Activated B cell treated with CpG ODN at 0.5 μM for 24 hours (primary cell): ENCODE results near the gene KCNMA1. TPM values are rescaled to one million over a fixed set of nuclear protein-coding genes. Genes with fewer than 3 reads are reported as not detected.

Experiments
- ATAC-seq: fragments of 200-7000 bp; cut with Tn5 transposase; one replicate; pipeline ENCODE4 v1.10.0; 2021; ENCODE audit warnings: low read depth, mild to moderate bottlenecking, moderate library complexity
- CTCF ChIA-PET: fragments of 350-600 bp; sonication (Branson Sonifier 250); formaldehyde crosslinking; loops from one replicate; lab custom pipeline; 2021; ENCODE audit warnings: antibody characterized with exemption; lab: Charles Lee
- POLR2A ChIA-PET: fragments of 350-600 bp; sonication (Branson Sonifier 250); formaldehyde crosslinking; loops from one replicate; lab custom pipeline; 2021; ENCODE audit warnings: antibody characterized with exemption; lab: Charles Lee
- DNase-seq: peaks from one replicate; pipeline ENCODE4 v3.0.0; 2022
- H3K27ac Mint-ChIP-seq: one replicate; pipeline ENCODE4 v1.8.0; 2020; ENCODE audit warnings: mixed read lengths
- H3K27me3 Mint-ChIP-seq: one replicate; pipeline ENCODE4 v1.8.0; 2021; ENCODE audit warnings: mixed read lengths
- H3K36me3 Mint-ChIP-seq: one replicate; pipeline ENCODE4 v1.8.0; 2021; ENCODE audit warnings: low read depth, mixed read lengths
- H3K4me1 Mint-ChIP-seq: one replicate; pipeline ENCODE4 v1.8.0; 2021; ENCODE audit warnings: mixed read lengths
- H3K4me3 Mint-ChIP-seq: one replicate; pipeline ENCODE4 v1.8.0; 2020; ENCODE audit warnings: mild to moderate bottlenecking, mixed read lengths
- H3K9me3 Mint-ChIP-seq: one replicate; pipeline ENCODE4 v1.8.0; 2020; ENCODE audit warnings: mixed read lengths
- CTCF ChIP-seq: fragments of 200-600 bp; IDR thresholded peaks from one replicate; pipeline ENCODE4 v1.8.0; 2022; ENCODE audit warnings: antibody characterized with exemption, mild to moderate bottlenecking
- intact Hi-C: fragments of 100-400 bp; cut with micrococcal nuclease; formaldehyde crosslinking; loops from one replicate; pipeline ENCODE4 v1.15.1; 2024
- total RNA-seq: library from RNA; stranded (reverse); gene quantifications from 2 replicates; pipeline ENCODE4 v1.2.3, GENCODE V29; 2022

The KCNMA1 gene
- total RNA-seq, 1 donor from 2014 or later = 3.7 TPM

- H3K4me3 Mint-ChIP-seq = no peak overlapping the region
- TF ChIP-seq CTCF = no peak
- peaks cover 3% of the 10 kb centered on the region for H3K27me3 Mint-ChIP-seq
- intact Hi-C loops = no loop called here
- ATAC-seq = no peak
- no peak overlapping the region for H3K27ac Mint-ChIP-seq
- DNase-seq = no peak
- ChIA-PET POLR2A (no interaction called here), CTCF (no interaction called here)
- no peaks in the 10 kb centered on the region for H3K36me3 Mint-ChIP-seq
- no peaks in the 10 kb centered on the region for H3K4me1 Mint-ChIP-seq
- peaks cover 10% of the 10 kb centered on the region for H3K9me3 Mint-ChIP-seq
These were observed 333.4 kb downstream of the KCNMA1 start for GRCh38 chr10:77304192-77304591.

- DNase-seq (no peak), ATAC-seq (no peak)
- peaks cover 10% of the 10 kb centered on the region for H3K9me3 Mint-ChIP-seq
- H3K36me3 Mint-ChIP-seq = no peaks in the 10 kb centered on the region
- intact Hi-C loops = no loop called here
- POLR2A ChIA-PET = no interaction called here
- CTCF ChIA-PET = no interaction called here
- no peaks in the 10 kb centered on the region for H3K4me1 Mint-ChIP-seq
- peaks cover 3% of the 10 kb centered on the region for H3K27me3 Mint-ChIP-seq
- H3K4me3 Mint-ChIP-seq = no peak overlapping the region
- TF ChIP-seq CTCF = no peak
- no peak overlapping the region for H3K27ac Mint-ChIP-seq
These were observed 336.3 kb downstream of the KCNMA1 start for GRCh38 chr10:77301305-77301730.

- H3K4me1 Mint-ChIP-seq = no peaks in the 10 kb centered on the region
- no peak overlapping the region for H3K27ac Mint-ChIP-seq
- TF ChIP-seq CTCF = no peak
- H3K27me3 Mint-ChIP-seq = peaks cover 3% of the 10 kb centered on the region
- no peak for ATAC-seq
- no peak for DNase-seq
- no peaks in the 10 kb centered on the region for H3K36me3 Mint-ChIP-seq
- CTCF ChIA-PET = no interaction called here
- H3K4me3 Mint-ChIP-seq = no peak overlapping the region
- H3K9me3 Mint-ChIP-seq = peaks cover 10% of the 10 kb centered on the region
- POLR2A ChIA-PET = no interaction called here
- intact Hi-C loops = no loop called here
These were observed 336.8 kb downstream of the KCNMA1 start for GRCh38 chr10:77300682-77301302.

GRCh38 chr10:77299320-77299719 lies 338.3 kb downstream of the KCNMA1 start:
- TF ChIP-seq CTCF = no peak
- ChIA-PET POLR2A (no interaction called here), CTCF (no interaction called here)
- intact Hi-C loops = no loop called here
- no peak overlapping the region for H3K4me3 Mint-ChIP-seq
- DNase-seq (no peak), ATAC-seq (no peak)
- no peaks in the 10 kb centered on the region for H3K4me1 Mint-ChIP-seq
- peaks cover 10% of the 10 kb centered on the region for H3K9me3 Mint-ChIP-seq
- H3K27ac Mint-ChIP-seq = no peak overlapping the region
- no peaks in the 10 kb centered on the region for H3K36me3 Mint-ChIP-seq
- peaks cover 3% of the 10 kb centered on the region for H3K27me3 Mint-ChIP-seq

- peaks cover 4% of the 10 kb centered on the region for H3K27me3 Mint-ChIP-seq
- ChIA-PET POLR2A (no interaction called here), CTCF (no interaction called here)
- H3K4me3 Mint-ChIP-seq = no peak overlapping the region
- ATAC-seq (no peak), DNase-seq (no peak)
- intact Hi-C loops = no loop called here
- H3K27ac Mint-ChIP-seq = no peak overlapping the region
- peaks cover 3% of the 10 kb centered on the region for H3K9me3 Mint-ChIP-seq
- TF ChIP-seq CTCF = no peak
- peaks cover 3% of the 10 kb centered on the region for H3K4me1 Mint-ChIP-seq
- no peaks in the 10 kb centered on the region for H3K36me3 Mint-ChIP-seq
These were observed 340.2 kb downstream of the KCNMA1 start for GRCh38 chr10:77297393-77297739.
